Measurements from ENCODE around the gene GNA14. TPM values are rescaled to one million over a fixed set of nuclear protein-coding genes. Genes with fewer than 3 reads are reported as not detected.

Gene GNA14
- total RNA-seq, 1 experiment from 2014 or later = 0.37 TPM

GRCh38 chr9:77582961-77583576, 65.1 kb downstream of the GNA14 start:
- WGBS (ENCODE audit: extremely low coverage, insufficient read length, low lambda C conversion rate) = no CpG with 5 or more reads among the region's 5 CpGs

More at GRCh38 chr9:77582961-77583576, 65.1 kb downstream of the GNA14 start:
- H3K9ac ChIP-seq (ENCODE audit: extremely low read depth, insufficient read length, low read length) = no peak overlapping the region
- no peak overlapping the region for H3K56ac ChIP-seq (ENCODE audit: insufficient read length, low read depth, low read length)
- Mint-ChIP-seq H3K9me3 (no peaks in the 10 kb centered on the region), H3K4me3 (no peak overlapping the region), H3K36me3 (ENCODE audit: insufficient read depth in 1 of 3, low read depth in 3 of 3) (peaks cover 0 to 5% (median 2%) of the 10 kb centered on the region in 3 experiments; a peak in 3 of 7 replicates), H3K27me3 (ENCODE audit: low read depth) (no peaks in the 10 kb centered on the region; the same call in 1 of the 2 replicates), H3K4me1 (peaks cover 49 to 58% of the 10 kb centered on the region in 2 experiments), H3K27ac (no peak overlapping the region; a peak in 1 of 7 replicates)
- no peak overlapping the region for H3K14ac ChIP-seq (ENCODE audit: insufficient read depth, low read length)
- H2AFZ ChIP-seq (ENCODE audit: low read length) = no peak overlapping the region
- H2BK12ac ChIP-seq (ENCODE audit: insufficient read length, low read depth, low read length) = no peak overlapping the region
- no peak overlapping the region for H4K5ac ChIP-seq (ENCODE audit: insufficient read length, low read depth, low read length)
- no peak overlapping the region for H2AK5ac ChIP-seq (ENCODE audit: insufficient read length, low read length)
- no peak overlapping the region for H3K27ac ChIP-seq (ENCODE audit: insufficient read length, low read depth, low read length)
- H4K20me1 ChIP-seq (ENCODE audit: control insufficient read depth, insufficient read depth, insufficient read length) = no peaks in the 10 kb centered on the region
- no peak overlapping the region for H2BK120ac ChIP-seq (ENCODE audit: low read depth, low read length, poor library complexity, severe bottlenecking)
- no peak overlapping the region for H4K8ac ChIP-seq (replicated peaks; ENCODE audit: insufficient read length, low read depth, low read length)
- no peaks in the 10 kb centered on the region for H3K79me1 ChIP-seq (ENCODE audit: insufficient read depth, low read depth, low read length, poor library complexity, severe bottlenecking)
- no peak overlapping the region for H2BK5ac ChIP-seq (ENCODE audit: insufficient read length, low read length)
- no peaks in the 10 kb centered on the region for H3K27me3 ChIP-seq (ENCODE audit: insufficient read depth, low read length)
- peaks cover 2% of the 10 kb centered on the region; the same call in 1 of the 2 replicates for H3K79me2 ChIP-seq (ENCODE audit: insufficient read depth, low read length)
- no peak for TF ChIP-seq CTCF (conservative IDR thresholded peaks at IDR 0.05)
- H3K23ac ChIP-seq (ENCODE audit: insufficient read length, low read depth, low read length) = no peak overlapping the region
- H3T11ph ChIP-seq (ENCODE audit: low read length) = no peak overlapping the region
- H3K4ac ChIP-seq (ENCODE audit: low read depth, low read length) = no peak overlapping the region
- no peak overlapping the region for H3K4me2 ChIP-seq (ENCODE audit: insufficient read depth, insufficient read length, low read length)
- DNase-seq = no peak
- H3K23me2 ChIP-seq (ENCODE audit: insufficient read length, low read depth, low read length, poor library complexity, severe bottlenecking) = no peaks in the 10 kb centered on the region
- peaks cover 22% of the 10 kb centered on the region for H3K4me1 ChIP-seq (ENCODE audit: insufficient read depth, low read length)
- H3K9me3 ChIP-seq (ENCODE audit: control insufficient read depth, low read depth, low read length) = no peaks in the 10 kb centered on the region
- no peak overlapping the region for H4K91ac ChIP-seq (ENCODE audit: insufficient read length, low read depth, low read length)
- no peak overlapping the region for H2BK15ac ChIP-seq (ENCODE audit: low read depth, low read length)
- no peak overlapping the region for H3K18ac ChIP-seq (ENCODE audit: insufficient read length, low read depth, low read length)
- no peak overlapping the region for H2BK20ac ChIP-seq (ENCODE audit: low read depth, low read length, poor library complexity, severe bottlenecking)
